GM20000 (cell line): ENCODE data around the gene KRT36.

Experiments used
- DNase-seq: peaks from one replicate; pipeline ENCODE4 v3.0.0; 2012; ENCODE audit warnings: low spot score
- TF ChIP-seq, protein P1 (sequence below): IDR thresholded peaks from 2 replicates; pipeline ENCODE4 v1.5.1; 2012; ENCODE audit warnings: mild to moderate bottlenecking, control low read depth; ENCODE audit errors: extremely low read depth, missing control alignments

KRT36 gene

DNA sequence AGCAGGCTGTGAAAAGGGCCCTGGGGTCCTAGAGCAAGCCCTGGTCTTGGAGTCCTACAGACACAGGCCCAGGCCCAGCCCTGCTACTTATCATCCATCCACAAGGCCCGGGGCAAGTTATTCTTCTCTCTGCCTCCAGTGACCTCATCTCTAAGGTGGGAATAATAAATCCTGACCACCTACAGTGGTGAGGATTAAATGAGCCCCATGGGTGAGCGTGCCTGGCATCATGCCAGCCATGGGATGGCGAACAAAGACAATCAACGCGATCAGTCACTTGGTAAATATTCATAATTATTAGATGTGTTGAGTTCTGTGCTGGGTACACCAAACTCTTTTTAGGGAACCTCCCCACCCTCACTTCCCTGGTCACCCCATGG is 23.4 kb upstream of the KRT36 start:
- TF ChIP-seq, protein P1, sequence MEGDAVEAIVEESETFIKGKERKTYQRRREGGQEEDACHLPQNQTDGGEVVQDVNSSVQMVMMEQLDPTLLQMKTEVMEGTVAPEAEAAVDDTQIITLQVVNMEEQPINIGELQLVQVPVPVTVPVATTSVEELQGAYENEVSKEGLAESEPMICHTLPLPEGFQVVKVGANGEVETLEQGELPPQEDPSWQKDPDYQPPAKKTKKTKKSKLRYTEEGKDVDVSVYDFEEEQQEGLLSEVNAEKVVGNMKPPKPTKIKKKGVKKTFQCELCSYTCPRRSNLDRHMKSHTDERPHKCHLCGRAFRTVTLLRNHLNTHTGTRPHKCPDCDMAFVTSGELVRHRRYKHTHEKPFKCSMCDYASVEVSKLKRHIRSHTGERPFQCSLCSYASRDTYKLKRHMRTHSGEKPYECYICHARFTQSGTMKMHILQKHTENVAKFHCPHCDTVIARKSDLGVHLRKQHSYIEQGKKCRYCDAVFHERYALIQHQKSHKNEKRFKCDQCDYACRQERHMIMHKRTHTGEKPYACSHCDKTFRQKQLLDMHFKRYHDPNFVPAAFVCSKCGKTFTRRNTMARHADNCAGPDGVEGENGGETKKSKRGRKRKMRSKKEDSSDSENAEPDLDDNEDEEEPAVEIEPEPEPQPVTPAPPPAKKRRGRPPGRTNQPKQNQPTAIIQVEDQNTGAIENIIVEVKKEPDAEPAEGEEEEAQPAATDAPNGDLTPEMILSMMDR: no peak
- no peak for DNase-seq

DNA sequence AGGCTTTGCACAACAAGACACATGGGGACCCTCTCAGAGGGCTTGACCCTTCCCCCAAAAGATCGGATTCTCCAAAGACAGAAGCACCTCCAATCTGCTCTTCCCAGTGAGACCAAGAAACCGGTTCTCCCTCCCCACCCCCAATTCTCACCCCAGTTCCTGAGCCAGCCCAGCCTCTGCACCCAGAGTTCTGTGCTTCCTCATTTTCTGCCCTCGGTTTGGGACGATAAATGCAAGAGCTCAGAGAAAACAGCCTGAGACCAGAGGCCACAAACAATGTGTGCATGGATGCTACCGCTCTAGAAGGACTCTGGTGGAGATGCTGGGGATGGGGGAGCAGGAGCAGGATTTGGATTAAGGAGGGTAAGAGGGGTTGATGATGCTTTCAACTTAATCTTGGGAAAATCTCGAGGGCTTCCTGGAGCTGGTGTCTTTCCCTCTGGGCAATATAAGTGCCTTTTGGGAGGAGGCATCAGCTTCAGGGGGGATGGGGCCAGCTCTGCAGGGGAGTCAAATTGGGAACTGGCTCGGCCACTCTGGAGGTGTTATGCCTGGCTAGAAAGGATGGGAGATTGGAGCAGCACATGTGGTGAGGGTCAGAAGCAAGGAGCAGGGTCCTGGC is 22.9 kb upstream of the KRT36 start:
- DNase-seq: no peak
- TF ChIP-seq, protein P1: no peak

DNA sequence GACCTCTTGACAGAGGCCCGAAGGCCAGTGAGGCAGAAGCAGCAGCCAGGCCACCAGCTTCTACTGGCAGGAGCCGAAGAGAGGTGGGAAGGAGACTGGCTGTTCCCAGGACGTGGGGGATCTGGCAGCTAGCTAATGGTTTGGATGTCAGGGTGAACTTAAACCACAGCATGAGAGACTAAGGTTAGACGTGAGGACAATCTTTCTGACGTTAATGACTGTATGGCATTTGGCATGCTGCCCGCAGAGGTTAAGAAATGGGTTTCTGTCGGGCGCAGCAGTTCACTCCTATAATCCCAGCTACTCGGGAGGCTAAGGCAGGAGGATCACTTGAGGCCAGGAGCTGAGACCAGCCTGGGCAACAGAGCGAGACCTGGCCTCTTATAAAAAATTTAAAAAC is 22.0 kb upstream of the KRT36 start:
- no peak for DNase-seq

DNA sequence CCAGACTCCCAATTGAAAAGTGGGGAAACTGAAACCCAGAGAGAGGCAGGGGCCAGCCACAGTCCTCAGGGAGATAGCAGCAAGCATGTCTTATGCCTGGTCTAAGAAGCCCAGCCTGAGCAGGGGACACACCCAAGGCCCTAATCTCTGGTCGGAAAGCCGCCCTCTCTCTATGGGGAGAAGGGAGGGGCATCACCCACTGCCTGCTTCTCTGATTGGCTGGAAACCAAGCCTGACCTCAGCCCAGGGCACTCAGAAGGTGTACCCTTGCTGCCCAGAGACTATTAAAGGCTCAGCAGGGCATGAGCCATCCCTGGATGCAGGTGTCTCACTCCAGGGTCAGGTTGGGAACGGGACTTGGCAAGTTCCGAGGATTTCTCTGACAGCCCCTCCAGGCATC is 21.4 kb upstream of the KRT36 start:
- DNase-seq: no peak
- TF ChIP-seq, protein P1: no peak

More for the DNA sequence above, 22.0 kb upstream of the KRT36 start:
- TF ChIP-seq, protein P1: no peak

DNA sequence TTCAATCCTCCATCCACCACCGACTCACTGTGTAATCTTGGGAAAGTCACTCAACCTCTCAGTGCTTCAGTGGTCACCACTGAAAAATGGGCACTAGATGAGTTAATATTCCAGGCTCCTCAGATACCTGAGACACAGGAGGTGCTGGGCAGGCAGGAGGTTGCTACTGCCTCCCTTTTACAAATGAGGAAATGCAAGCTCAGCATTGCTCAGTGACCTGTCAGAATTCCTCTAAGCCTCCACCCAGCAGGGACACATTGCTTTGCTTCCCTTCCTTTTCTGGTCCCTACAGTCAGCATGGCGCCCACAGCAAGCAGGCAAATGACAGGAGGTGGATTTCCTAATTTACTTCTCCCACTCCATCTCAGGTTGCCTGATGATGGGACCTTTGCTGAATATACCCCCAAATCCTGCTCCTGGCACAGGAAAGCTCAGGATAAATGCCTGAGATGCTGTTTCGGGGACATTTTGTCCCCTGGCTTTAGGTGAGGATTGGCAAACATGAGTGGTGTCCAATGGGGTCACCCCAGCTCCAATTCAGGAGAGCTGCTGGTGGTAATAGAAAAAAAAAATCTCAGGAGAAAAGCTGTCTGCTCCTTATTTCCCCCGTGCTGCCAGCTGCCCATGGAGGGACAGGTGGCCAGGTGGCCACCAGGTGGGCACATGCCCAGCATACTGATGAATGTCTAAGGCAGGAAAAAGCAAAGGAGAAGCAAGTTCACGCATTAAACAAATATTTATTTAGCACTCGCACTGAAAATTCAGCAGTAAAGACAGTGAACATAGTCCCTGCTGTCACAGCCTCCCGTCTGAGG is 20.7 kb upstream of the KRT36 start:
- TF ChIP-seq, protein P1: no peak
- DNase-seq: no peak

DNA sequence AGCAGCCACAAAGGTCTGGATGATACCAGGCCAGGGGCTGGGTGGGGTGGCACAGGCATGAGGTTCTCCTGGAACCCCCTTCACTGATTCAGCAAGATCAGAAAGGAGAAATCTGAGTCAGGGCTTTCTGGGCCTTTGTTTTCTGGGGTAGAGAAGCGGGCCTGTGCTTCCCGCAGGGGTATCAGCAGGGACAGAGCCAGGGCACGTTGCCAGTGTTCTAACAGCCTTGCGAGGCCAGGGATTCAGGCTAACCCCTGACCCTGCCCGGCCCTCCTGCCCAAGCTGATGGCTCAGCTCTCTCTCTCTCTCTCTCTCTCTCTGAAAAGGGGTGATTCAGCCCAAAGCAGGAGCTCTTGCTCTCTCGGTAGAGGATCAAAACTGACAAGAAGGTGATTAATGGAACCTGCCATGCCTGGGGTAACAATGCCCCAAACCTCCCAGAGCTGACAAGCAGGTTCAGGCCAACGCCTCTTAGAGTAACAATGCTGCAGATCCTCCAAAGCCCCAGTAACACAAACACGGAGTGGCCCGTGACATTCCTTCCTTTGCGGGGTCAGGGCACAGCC is 17.7 kb upstream of the KRT36 start:
- DNase-seq: no peak
- TF ChIP-seq, protein P1: no peak

DNA sequence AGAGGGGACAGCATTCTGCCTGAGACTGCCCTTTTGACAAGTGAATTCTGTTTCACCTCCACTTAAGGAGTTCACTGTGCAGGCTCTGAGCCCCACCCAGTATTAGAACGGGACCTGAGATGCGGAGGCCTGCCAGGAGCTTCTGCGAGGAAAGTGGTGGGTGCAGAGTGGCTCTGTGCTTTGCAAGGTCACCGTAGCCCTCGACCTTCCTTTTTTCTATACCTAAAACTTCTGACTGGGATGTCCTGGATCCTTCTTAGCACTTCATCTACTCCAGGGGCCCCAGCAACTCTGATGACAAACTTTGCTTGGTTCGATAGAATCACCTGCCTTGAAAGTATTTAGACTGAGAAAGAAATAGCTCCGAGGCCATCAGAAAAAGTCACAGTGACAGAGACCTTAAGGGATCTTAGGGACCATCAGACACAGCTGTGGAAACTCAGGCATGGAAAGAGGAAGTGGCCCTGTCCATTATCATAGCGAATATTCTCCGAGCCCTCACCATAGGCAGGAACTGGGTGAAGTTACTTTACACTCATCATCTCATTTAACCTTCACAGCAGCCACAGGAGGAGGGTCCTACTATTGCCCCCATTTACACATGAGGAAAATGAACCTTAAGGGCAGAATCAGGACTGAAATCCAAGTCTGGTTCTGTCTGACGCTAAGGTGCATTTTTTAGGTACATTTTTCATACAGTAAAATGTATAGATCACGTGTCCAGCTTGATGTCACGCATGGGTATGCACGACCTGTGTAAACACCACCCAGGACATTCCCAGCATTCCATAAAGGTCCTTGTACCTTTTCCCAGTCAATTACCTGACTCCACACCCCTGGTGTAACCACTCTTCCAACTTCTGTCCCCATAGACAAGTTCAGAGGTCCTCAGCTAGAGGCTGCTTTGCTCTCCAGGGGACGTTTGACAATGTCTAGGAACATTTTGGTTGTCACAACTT is 16.4 kb upstream of the KRT36 start:
- TF ChIP-seq, protein P1: no peak
- no peak for DNase-seq
